ENCODE results near the gene FRS3. TPM values are rescaled to one million over a fixed set of nuclear protein-coding genes. Genes with fewer than 3 reads are reported as not detected.

The FRS3 gene, protein sequence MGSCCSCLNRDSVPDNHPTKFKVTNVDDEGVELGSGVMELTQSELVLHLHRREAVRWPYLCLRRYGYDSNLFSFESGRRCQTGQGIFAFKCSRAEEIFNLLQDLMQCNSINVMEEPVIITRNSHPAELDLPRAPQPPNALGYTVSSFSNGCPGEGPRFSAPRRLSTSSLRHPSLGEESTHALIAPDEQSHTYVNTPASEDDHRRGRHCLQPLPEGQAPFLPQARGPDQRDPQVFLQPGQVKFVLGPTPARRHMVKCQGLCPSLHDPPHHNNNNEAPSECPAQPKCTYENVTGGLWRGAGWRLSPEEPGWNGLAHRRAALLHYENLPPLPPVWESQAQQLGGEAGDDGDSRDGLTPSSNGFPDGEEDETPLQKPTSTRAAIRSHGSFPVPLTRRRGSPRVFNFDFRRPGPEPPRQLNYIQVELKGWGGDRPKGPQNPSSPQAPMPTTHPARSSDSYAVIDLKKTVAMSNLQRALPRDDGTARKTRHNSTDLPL
- total RNA-seq (2022; extraction: Qiagen RNA extraction; ENCODE audit: low read depth), result 1.9 to 2.7 TPM (median 2.5 TPM) in 5 replicates

DNA sequence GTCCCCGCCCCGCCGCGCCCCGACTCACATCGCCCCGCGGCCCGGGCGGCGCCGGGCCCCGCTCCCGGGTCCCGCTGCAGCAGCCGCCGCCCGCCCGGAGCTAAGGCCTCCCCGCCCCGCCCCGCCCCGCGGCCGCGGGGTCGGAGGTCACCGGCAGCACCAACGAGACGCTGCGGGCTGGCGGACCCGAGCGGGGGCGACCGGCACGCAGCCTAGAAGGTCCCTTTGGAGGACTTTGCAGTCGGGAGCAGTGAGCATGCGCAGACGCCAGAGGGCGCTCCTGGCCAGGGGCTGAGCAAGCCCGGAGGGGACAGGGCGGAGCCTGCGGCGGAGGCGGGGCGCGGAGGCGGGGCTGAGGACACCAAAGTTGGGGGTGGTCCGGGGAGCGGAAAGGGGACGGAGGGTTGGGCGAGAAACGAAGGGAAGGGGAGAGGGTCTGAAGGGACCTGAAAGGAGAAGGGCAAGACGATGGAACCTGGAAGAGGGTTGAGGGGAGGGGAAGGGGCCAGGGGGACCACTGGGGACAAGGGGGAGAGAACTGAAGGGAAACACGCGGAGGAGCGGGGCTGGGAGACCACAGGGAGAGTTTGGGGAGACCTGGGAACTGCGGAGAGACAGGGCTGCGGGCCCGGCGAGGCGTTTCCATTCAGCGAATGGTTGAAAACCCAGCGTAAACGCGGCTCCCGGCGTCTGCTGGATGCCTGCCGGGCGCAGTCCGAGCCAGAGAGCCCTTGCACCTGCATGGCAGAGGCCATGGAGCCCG, at the start of gene FRS3:
Gene FRS3, minus strand, starts transcription at position 113 of the 763 bp plus-strand sequence. CDS start 2,913 bp downstream, outside the sequence.

DNA sequence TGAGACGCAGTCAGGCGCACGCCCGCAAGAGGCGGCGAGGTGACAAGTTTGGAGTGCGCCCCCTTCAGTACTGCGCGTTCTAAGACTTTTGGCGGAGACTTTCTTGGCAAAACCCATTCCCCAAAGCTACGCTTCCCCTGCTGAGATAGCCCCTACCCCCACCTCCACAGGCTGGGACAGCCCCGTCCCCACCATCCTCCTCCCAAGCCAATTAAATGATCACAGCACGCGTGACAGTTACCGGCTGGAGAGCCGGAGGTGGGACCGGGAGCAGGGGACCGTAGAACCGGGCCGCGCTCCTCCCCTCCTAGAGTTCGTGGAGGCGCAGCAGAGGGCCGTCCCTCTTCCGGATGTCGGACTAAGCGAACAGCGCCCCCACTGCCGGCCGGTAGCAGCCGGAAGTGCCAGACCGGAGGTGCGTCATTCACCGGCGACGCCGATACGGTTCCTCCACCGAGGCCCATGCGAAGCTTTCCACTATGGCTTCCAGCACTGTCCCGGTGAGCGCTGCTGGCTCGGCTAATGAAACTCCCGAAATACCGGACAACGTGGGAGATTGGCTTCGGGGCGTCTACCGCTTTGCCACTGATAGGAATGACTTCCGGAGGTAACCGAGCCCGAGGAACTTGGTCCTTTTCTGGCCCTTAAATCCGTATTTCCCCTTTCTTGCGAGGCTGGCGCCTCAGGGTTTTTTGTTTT, 7.7 kb upstream of the FRS3 start, which contains the start of gene TOMM6:
Gene TOMM6, plus strand, starts transcription at position 476 of the 699 bp plus-strand sequence. Its CDS starts 4 bp downstream, at position 480.

DNA sequence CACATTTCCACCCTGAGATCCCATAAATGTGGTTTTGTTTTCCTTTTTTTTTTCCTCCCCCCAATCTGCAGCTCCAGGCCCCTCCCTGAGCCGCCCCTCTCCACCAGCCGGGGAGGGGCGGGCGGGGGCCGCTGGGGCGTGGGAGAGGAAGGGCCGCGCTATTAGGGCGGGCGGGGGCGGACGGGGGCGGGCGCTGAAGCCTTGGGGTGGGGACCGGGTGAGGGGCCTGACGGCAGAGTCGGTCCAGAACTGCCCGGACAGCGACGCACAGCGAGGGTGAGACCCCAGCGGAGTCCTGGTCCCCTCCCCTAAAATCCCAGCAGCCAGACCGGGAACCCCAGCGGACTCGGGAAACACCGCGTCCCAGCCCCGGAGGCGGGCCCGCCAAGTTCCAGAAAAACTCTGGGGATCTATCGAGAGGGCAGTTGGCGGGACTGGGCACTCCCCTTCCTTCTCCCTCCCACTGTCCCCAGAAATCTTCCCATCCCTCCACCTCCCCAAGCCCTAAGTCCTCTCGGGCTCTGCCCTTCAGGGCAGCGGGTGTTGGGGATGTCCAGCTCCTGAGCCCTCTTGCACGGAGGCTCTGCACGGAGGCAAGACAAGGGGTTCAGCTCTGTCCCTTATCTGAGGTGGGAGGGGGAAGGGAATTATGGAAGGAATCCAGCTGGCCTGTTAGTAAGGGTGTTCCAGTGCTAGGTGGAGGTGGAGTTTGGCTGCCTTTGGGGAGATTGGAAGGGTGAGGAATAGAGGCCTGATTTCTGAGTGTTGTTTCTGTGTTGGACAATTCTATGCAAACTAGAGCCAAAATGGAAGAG, 1.1 kb upstream of the FRS3 start, which contains the start of gene PRICKLE4:
Gene PRICKLE4, plus strand, starts transcription at position 232 of the 815 bp plus-strand sequence. CDS start 2,692 bp downstream, outside the sequence.

DNA sequence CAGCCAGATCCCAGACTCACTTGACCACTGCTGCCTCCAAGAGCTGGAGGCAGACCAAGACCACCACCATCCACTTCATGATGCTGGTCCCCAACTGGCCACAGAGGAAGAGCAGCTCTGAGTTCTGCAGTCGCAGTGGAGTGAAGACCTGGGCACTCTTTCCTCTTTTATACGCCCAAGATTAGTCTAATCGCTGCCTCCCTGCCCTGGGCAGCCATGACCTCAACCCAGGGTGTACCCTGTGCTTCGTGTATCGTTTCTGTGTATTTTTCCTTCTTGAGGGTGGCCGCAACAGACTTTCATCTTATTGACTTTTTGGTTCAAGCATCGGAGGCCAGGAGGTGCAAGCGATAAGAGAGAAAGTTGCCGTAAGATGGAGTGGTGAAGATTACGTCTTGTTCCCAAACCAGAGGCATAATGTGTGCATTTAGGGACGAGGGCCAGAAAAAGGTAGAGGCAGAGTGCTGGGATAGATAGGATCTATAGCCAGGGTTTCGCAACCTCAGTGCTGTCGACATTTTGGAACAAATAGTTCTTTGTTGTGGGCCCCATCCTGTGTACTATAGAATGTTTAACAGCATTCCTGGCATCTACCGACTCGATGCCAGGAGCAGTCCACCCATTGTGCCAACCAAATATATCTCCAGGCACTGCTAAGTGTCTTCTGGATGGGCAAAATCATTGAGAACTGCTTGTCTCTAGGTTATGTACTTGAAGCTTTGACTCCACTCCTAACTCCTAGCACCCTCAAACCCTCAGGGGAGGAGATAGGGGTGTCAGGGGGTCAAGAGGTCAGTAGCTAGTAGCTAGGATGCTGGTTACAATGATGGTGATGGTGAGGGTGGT, 32.2 kb downstream of the FRS3 start, which contains the start of gene PGC:
Gene PGC, minus strand, starts transcription at position 142 of the 846 bp plus-strand sequence. Its CDS starts 63 bp downstream, at position 79.

DNA sequence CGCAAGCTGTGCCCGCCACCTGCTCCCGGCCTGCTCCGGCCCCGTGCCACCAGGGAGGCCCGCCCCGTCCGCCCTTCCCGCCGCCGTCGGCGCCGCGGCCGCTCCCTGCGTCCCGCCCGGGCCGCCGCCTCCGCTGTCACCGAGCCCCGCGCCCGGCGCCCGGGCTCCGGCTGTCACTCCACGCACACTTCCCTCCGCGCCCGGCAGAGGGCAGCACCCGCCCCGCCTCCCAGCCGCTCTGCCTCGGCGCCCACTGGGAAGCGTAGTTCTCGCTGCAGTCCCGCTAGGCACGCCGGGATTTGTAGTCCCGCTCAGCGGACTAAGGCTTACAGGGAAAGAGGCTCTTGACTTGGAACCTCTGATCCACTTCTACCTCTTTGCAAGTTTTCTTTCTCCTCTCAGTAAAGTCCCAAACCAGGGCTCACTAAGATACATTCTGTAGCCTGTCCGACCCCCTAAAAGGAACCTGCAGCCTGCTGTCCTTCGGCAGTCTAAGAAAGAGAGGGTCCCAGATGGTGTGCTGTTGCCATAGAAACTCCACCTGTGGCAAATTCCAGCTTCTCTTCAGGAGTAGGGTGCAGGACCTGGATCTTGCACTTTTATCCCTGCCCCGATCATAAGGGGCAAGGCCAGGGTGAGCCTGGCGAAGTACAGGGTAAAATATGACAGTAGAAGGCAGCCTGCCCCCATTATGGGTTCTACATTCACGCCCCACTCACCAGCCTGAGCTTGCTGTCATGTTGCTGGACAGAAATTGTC, 44.1 kb downstream of the FRS3 start, which contains the start of gene TFEB:
Gene TFEB, minus strand, starts transcription at position 182 of the 759 bp plus-strand sequence. CDS start 44,395 bp downstream, outside the sequence.

Other genes starting within 250 kb of the FRS3 start
- 16.1 to 27.0 TPM (median 21.8 TPM) in 5 replicates for gene FOXP4, start 233.5 kb downstream of the FRS3 start, total RNA-seq (2022; extraction: Qiagen RNA extraction; ENCODE audit: low read depth)
- 0.61 to 1.0 TPM (median 0.82 TPM) in 5 replicates for gene MDFI, start 141.4 kb downstream of the FRS3 start, total RNA-seq (2022; extraction: Qiagen RNA extraction; ENCODE audit: low read depth)
- 4.3 to 6.1 TPM (median 5.5 TPM) in 5 replicates for gene TFEB, start 44.3 kb downstream of the FRS3 start, total RNA-seq (2022; extraction: Qiagen RNA extraction; ENCODE audit: low read depth)
- not detected in 5 replicates for gene PGC, start 32.5 kb downstream of the FRS3 start, total RNA-seq (2022; extraction: Qiagen RNA extraction; ENCODE audit: low read depth)
- 0.23 to 0.85 TPM (median 0.60 TPM) in 4 of 5 replicates, not detected in the other for gene PRICKLE4, start 882 bp upstream of the FRS3 start, total RNA-seq (2022; extraction: Qiagen RNA extraction; ENCODE audit: low read depth)
- gene TOMM6, start 7.8 kb upstream of the FRS3 start, total RNA-seq (2022; extraction: Qiagen RNA extraction; ENCODE audit: low read depth), result 274 to 318 TPM (median 309 TPM) in 5 replicates
- gene USP49, start 115.5 kb upstream of the FRS3 start, total RNA-seq (2022; extraction: Qiagen RNA extraction; ENCODE audit: low read depth), result 1.1 to 1.9 TPM (median 1.5 TPM) in 5 replicates
- gene MED20, start 141.2 kb upstream of the FRS3 start, total RNA-seq (2022; extraction: Qiagen RNA extraction; ENCODE audit: low read depth), result 13.6 to 15.5 TPM (median 15.0 TPM) in 5 replicates
- 41.1 to 49.0 TPM (median 42.6 TPM) in 5 replicates for gene BYSL, start 141.6 kb upstream of the FRS3 start, total RNA-seq (2022; extraction: Qiagen RNA extraction; ENCODE audit: low read depth)
- gene CCND3, start 161.9 kb upstream of the FRS3 start, total RNA-seq (2022; extraction: Qiagen RNA extraction; ENCODE audit: low read depth), result 159 to 199 TPM (median 189 TPM) in 5 replicates

Measured in A549 treated with DMSO at 1 μM for 4 hours (cell line).